Left kidney (tissue), 2 donors: ENCODE data around the gene SPATA4. TPM values are rescaled to one million over a fixed set of nuclear protein-coding genes. Genes with fewer than 3 reads are reported as not detected.

Source experiments
- DNase-seq: peaks from one replicate; pipeline ENCODE4 v3.0.0-alpha.2; 2013
- polyA plus RNA-seq: library from polyadenylated mRNA; unstranded; fragments of 120-200 nt; gene quantifications from one replicate; pipeline ENCODE4 v1.2.1, GENCODE V29; 2013; ENCODE audit not compliant: insufficient read length

The SPATA4 gene
- polyA plus RNA-seq, 1 donor, result 1.4 TPM

- no peak for DNase-seq
Observed at GRCh38 chr4:176189891-176190795, 5.2 kb downstream of the SPATA4 start.

DNA sequence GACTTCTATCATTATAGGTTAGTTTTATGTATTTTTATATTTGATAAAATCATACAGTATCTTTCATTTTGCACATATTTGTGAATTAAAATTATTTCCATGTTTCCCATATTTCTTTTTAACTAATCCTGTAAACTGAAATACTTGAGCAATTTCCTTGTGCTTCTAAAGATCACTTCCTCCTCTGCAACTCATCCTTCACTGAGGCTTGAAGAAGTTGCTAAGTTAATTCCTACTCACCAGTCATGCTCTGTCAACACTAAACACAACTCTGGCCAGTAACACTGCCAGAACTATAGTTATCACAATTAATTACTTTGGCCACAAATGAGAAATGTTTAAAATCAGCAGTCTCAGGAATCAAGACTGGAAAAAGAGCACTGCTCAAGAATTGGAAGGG lies 6.7 kb downstream of the SPATA4 start:
- DNase-seq, result no peak

DNA sequence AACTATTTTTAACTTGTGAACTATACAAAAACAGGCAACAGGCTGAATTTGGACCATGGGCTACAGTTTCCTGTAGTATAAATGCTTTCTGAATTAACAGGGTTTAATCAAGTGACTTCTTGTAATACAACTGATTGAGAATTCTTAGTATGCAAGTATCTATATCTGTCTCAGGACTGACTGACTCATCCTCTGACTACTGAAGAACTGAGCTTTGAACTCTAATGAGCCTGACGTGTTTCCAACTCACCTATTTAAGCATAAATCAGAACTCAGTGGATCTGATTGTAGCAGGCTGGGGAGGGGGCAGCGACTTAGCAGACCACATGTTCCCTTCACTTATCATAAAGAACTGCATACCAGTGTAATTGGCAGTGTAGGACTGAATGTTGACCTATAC lies 7.8 kb downstream of the SPATA4 start:
- DNase-seq, result no peak

- no peak for DNase-seq
Observed at GRCh38 chr4:176186671-176187395, 8.6 kb downstream of the SPATA4 start.

GRCh38 chr4:176186067-176186466 lies 9.3 kb downstream of the SPATA4 start:
- DNase-seq, result no peak

- no peak for DNase-seq
Observed at GRCh38 chr4:176185051-176185450, 10.3 kb downstream of the SPATA4 start.

DNA sequence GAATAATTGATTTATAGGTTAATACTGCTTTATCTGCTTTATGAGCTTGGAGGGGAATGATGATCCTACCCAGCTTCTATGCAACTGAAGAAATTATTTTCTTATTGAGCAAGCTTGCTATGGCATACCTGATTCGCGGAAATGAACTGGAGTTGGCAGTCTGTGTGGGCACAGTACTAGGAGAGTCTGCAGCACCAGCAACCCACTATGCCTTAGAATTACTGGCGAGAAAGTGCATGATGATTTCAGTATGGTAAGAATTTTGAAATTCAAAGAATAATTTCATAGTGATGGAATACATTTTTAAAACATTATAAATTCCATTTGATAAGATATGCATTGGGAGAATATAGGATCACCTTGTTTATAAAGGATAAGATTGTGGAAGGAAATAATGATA lies 32.3 kb downstream of the SPATA4 start:
- no peak for DNase-seq

DNA sequence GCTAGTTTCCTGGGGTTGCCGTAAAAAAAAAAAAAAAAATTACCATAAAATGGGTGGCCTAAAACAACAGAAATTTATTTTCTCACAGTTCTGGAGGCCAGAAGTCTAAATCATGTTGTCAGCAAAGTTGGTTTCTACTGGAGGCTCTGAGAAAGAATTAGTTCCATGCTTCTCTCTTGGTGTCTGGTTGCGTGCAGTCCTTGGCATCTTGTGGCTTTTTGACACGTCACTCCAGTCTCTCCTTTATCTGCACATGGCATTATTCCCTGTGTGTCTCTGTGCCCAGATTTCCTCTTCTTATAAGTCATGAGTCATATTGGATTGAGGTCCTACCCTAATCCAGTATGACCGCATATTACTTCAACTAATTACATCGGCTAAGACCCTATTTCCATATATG lies 38.7 kb downstream of the SPATA4 start:
- DNase-seq, result no peak

- DNase-seq, result no peak
Observed at GRCh38 chr4:176153124-176153523, 42.3 kb downstream of the SPATA4 start.

DNA sequence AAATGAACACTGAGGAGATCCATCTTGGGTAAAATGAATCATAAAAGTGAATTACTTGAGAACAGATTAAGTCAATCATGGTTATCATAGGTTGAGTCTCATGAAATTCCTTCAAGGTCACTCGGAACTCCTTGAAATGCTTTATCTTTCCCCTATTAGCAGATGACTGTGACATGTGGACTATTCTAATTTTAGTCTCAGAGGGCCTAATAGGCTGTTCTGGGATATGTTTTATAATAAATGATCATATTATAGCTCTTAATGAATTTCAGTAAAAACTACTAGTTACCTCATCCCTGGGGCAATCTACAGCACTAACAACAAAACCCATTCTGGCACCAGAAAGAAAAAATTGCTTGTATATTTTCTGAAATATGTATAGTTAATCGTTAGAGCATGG lies 44.7 kb downstream of the SPATA4 start:
- DNase-seq, result no peak

GRCh38 chr4:176150356-176150682 lies 45.1 kb downstream of the SPATA4 start:
- DNase-seq, result no peak

DNA sequence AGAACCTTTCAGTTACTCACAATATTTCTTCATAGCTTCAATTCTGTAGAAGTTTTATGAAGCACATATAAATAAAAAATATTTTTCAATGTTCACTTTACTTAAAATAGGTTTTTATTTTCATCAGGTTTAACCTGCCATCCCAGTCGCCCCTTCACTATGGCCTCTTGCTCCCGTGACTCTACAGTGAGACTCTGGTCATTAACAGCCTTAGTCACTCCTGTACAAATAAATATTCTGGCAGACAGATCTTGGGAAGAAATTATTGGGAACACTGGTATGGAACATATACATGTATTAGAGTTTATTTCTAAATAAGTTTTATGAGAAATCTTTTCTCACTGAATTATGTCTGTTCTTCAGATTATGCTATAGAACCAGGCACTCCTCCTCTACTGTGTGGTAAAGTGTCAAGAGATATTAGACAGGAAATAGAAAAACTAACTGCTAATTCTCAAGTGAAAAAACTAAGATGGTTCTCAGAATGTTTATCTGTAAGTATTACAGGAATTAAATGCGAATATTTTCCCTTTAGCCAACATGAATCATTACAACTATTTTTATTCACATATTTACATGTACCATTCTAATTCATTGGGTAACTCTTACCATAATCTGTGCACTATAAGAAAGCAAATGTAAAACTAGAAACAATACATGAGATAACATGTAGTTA lies 45.6 kb downstream of the SPATA4 start:
- no peak for DNase-seq

- DNase-seq, result no peak
Observed at GRCh38 chr4:176142253-176142652, 53.1 kb downstream of the SPATA4 start.

DNA sequence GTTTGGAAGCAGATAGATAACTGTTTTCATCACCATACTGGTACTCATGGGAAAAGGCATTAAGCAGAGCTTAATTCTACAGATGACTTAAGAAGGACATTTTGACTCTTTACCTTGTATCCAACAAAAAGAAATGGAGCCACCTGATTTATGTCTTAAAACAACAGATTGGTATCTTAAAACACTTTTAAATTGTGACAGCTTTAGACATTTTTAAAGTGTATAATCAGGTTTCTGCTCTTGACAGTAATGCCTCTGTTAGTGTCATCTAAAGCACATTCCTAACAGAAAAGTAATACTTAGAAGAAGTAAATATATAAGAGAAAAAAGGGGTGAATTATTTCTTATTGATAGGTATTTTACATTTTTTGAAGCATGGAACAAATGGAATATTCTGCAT lies 55.9 kb downstream of the SPATA4 start:
- DNase-seq, result no peak

- no peak for DNase-seq
Observed at GRCh38 chr4:176137631-176138030, 57.8 kb downstream of the SPATA4 start.

DNA sequence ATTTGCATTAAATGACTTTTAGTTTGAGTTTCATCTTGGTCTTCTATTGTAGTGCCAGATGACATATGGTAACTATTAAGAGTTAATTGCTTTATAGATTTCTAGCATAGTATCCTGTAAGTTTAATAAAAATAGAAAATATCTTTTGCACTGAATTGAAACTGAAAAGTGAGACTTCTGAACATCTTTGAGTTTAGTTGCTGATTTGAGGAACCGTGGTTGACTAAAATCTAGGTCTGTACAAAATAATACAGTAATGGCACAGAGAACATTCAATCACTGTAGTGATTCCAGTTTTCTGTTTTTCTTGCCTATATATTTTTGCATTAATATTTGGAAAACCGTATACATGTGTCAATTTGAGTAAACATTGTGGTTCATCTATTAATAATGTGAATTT lies 60.7 kb downstream of the SPATA4 start:
- no peak for DNase-seq

Other genes with a start within 250 kb of the SPATA4 start
- 16.2 TPM for gene WDR17, start 129.7 kb downstream of the SPATA4 start, polyA plus RNA-seq
- 0.18 TPM for gene ASB5, start 73.6 kb upstream of the SPATA4 start, polyA plus RNA-seq
- gene SPCS3, start 124.4 kb upstream of the SPATA4 start, polyA plus RNA-seq, result 111 TPM